GM19193 (cell line): ENCODE measurements around the gene DHRSX.

Experiments used
- POLR2A ChIP-seq: IDR thresholded peaks from 4 replicates; pipeline ENCODE4 v1.6.1; 2011; ENCODE audit not compliant: insufficient read depth, insufficient read length; ENCODE audit errors: extremely low read depth

Gene DHRSX

DNA sequence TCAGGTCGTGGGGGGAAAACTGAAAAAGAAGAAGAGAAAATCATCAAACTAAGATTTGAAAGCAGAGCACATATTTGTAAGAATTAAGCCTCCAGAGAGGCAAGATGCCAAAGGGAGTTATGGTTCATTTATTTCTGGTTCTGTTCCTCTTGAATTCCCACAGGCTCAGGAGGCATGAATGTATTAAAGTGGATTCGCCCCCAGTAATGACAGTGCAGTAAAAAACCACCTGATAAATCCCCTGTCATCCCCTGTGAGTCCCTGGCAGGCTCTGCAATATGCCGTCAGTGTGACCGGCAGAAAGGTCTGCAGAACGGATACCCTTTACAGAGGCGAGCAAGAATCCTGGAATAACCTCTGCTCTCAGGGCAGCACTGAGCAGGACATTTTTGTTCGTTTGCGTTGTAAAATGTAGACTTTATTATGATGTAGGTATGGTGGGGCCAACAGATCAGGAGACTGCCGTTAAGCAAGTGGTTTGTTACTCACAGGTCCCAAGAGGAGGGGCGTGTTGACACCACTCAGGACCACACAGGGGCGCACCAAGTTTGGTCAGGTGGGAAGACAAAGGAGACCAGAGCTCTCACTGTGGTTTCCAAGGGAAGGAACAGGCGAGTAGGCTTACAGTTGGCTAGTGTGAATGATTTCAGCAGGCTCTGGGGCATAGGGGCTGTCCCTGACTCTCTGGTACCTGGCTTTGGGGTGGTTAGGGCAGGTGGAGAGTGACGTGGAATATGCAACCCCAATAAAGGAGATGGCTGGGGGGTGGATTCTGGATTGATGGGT is 75.3 kb downstream of the DHRSX start:
- no peak for TF ChIP-seq POLR2A

DNA sequence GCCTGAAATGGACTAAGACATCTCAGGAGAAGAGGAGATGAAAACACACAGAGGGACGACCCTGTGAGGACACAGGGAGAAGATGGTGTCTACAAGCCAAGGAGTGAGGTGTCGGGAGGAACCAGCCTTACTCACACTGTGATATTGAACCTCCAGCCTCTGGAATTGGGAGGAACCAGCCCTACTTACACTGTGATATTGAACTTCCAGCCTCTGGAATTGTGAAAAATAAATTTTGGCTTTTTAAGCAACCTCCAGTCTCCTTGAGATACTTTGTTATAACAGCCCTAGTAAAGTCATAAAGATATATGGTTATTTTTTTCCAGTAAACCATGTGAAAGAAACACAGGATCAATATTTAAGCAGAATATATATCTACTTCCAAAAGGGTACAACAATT is 76.5 kb downstream of the DHRSX start:
- TF ChIP-seq POLR2A: no peak

DNA sequence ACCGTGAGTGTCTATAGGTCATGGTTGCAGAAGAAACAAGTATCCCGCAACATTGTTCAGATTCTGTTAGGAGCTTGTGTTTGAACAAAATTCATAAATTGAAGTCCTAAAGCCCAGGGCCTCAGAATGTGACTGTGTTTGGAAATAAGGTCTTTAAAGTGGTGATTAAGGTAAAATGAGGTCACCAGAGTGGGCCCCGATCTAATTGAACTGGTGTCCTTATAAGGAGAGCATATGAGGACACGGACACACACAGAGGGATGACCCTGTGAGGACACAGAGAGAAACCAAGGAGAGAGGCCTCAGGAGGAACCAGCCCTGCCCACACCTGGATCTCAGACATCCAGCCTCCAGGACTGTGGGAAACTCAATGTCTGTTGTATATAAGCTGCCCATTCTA is 76.9 kb downstream of the DHRSX start:
- TF ChIP-seq POLR2A: no peak

DNA sequence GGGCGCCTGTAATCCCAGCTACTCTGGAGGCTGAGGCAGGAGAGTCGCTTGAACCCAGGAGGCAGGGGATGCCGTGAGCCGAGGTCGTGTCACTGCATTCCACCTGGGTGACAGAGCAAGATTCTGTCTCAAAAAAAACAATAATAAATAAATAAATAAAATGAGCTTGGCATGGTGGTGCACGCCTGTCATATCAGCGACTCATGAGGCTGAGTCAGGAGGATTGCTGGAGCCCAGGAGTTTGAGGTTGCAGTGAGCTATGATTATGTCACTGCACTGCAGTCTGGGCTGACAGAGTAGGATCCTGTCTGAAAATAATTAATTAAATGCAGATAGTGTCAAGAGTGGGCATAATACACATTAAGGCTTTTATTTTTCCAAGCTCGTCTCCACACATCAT is 77.5 kb downstream of the DHRSX start:
- TF ChIP-seq POLR2A: no peak

DNA sequence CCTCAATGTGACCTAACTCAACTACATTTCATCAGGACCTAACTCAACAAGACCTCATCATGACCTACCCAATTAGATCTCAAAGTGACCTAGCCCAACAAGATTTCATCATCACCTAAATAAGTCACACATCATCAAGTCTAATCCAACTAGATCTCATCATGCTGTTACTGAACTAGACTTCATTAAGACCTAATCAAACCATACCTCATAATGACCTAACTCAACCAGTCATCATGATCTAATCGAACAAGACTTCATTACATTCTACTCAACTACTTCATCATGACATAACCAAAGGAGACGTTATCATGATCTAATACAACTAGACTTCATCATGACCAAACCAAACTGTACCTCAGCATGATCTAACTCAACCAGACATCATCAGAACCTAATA is 82.8 kb downstream of the DHRSX start:
- TF ChIP-seq POLR2A: no peak

DNA sequence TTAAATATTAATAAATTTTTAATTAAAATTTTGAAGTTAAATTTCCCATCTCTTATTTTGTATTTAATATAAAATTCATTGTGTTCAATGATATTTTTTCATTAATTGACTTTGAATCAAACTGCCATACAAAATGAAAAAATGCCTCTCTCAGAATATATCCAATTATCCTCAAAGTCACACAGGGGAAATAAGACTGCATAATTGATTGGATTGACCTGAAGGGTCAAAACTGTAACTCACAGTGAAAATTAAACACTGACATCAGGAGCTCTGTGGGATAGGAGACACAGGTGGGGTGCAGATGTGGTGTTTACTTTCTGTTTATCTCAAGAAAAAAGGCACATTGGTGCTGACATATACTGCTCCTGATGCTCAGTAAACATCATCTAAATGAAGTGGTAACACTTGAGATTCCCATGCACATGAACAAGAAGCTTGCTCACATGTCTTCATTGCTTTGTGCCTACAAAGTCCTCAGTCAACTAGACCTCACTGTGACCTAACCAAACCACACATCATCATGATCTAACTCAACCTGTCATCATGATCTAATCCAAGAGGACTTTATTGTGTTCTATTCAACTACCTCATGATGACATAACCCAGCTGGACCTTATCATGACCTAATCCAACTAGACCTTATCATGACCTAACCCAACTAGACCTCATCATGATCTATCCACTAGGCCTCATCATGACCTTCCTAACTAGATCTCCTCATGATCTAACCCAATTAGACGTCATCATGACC is 83.7 kb downstream of the DHRSX start:
- TF ChIP-seq POLR2A: no peak

DNA sequence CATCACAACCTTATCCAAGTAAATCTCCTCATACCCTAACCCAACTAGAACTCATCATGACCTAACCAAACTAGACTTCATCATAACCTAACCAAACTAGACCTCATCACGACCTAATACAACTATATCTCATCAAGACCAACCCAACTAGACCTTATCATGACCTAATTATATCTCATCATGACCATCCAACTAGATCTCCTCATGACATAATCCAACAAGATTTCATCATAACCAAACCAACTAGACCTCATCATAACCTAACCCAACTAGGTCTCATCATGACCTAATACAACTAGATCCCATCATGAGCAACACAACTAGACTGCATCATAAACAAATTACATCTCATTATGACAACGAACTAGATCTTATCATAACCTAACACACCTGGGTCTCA is 86.4 kb downstream of the DHRSX start:
- TF ChIP-seq POLR2A: no peak

DNA sequence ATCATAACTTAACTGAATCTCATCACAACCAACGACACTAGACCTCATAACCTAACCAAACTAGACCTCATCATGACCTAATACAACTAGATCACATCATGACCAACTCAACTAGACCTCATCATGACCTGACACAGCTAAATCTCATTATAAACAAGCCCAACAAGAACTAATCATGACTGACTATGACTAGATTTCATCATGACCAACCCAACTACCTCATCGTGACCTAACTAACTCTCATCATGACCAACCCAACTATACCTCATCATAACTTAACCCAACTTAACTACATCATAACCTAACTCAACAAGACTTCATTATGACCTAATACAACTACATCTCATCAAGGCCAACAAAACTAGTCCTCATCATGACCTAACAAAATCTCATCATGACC is 86.8 kb downstream of the DHRSX start:
- TF ChIP-seq POLR2A: no peak

DNA sequence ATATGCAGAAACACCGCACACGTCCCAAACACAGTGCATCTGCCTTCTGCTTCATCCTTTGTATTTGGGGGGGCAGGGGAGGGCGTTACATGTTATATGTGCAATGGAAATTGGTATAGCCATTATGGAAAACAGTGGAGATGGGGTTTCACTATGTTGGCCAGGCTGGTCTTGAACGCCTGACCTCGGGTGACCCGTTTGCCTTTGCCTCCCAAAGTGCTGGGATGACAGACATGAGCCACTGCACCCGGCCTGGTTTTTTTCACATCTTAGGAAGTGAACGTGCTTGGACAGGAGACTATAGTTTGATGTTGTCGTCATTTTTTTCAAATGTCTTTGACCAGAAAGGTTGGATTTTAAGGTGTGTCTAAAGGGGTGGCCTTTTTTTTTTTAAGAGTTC is 88.6 kb downstream of the DHRSX start:
- no peak for TF ChIP-seq POLR2A

DNA sequence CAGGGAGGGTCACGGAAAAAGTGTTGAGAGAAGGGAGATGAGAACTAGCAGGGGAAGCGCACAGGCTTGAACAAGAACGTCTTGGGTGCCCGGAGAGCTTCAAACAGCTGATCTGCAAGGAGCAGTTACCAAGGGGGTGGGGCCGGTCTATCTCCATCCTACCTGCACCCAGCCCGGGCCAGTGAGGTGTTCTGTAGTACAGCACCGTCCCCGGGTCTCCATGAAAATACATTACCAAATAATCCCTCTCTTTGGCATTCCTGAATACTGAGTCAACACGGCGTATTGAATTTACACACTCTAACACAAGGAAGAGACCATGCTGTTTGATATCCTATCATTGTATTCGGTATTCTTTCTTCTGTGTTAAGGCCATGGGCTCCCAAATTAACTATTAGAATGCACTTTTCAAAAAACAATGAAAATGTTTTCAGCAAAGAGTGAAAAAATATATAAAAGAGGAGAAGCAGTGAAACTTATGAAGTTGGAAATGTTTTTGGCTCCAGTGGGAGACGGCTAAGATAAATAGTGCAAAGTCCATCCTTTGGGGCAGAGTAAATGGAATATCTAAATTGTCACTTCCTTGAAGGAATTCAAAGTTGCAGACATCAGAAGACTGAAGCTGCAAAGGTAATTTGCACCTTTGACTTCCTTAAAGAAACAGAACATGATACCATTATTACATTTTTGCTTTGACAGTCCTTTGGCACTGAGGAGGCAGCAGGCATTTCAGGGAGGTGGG is 90.3 kb downstream of the DHRSX start:
- no peak for TF ChIP-seq POLR2A

DNA sequence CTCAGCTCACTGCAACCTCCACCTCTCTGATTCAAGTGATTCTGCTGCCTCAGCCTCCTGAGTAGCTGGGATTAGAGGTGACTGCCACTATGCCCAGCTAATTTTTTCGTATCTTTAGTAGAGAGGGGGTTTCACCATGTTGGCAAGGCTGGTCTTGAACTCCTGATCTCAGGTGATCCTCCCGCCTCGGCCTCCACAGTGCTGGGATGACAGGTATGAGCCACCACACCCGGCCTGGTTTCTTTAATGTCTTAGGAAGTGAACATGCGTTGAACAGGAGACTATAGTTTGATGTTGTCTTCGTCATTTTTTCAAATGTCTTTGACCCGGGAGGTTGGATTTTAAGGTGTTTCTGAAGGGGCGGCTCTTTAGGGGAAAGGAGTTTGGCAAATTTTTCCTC is 91.0 kb downstream of the DHRSX start:
- TF ChIP-seq POLR2A: no peak

DNA sequence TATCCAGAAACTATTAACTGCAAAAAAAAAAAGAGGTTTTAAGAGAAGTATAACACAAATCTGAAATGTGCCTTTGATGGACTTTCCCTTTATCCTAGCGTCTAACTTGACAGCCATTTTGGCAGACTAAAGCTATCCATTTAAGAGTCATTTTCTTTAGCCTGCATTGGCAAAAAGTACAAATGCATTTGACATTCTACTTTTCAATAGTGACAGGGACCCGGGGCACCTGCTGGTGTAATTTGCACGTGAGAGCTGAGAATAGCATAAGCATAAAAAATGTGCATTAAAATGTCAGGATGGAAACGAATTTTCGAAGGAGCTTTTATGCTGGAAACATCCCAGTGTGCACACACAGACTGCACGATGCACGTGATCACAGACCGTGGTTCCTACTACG is 91.9 kb downstream of the DHRSX start:
- TF ChIP-seq POLR2A: no peak

DNA sequence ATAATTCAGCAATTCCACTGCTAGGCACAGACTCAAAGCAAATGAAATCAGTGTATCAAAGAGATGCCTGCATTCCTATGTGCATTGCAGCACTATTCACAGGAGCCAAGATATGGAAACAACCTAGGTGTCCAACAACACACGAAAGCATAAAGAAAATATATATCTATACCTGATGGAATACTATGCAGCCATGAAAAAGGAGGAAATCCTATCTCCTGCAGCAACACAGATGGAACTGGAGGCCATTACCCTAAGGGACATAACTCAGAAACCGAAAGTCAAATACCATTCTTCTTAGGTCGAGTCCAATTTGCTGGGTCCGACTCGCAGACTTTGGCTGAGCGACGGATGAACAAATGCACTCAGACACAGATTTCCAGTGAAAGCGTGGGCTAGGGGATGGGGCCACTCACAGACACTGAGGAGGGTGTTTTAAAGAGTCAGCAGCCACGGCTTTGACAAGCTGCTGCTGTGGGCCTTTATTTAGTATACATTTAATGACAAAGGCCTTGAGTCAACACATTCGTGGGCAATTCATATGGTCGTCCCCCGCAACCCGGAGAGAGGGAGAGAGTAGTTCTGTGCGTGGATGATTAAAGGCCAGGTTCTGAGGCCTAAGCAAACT is 93.8 kb downstream of the DHRSX start:
- TF ChIP-seq POLR2A: no peak

DNA sequence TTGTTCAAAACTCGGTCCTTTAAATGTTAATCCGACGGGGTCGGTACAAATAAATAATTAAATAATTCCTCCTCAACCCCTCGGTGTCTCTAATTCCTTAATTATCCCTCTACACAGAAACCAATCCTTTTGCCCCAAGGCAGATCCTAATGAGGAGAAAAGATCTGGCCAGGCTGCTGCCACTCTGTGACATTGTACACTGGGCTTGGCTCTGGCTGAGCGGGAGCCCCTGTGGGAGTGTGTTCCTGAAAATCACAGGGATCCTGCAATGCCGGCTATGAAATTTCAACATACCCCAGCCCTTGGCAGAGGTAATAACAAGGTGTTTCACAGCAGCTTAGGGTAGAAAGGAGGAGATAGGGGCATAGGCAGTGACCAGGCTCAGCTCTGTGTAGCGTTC is 96.0 kb downstream of the DHRSX start:
- no peak for TF ChIP-seq POLR2A

DNA sequence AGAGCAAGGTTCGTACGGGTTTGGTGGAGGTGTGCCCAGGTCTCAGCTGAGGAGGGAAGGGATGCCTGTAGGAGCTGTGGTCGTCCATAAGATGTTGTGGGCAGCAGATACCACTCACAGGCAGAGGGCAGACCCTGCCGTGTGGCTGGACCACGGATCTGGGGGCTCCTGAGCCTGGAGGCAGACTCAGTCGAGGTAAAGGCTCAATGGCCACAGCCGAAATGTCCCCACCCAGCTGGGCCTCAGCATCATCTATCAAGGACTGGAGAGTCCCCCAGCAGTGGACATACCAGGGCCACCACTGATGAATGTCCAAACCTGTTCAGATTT is 98.5 kb downstream of the DHRSX start:
- no peak for TF ChIP-seq POLR2A
